Measurements from ENCODE around the gene TNFRSF21. TPM values are rescaled to one million over a fixed set of nuclear protein-coding genes. Genes with fewer than 3 reads are reported as not detected.

Gene TNFRSF21
- polyA plus RNA-seq, 1 donor from 2014 or later, result 13.0 TPM

- H3K4me2 ChIP-seq (ENCODE audit: low read length), result no peak overlapping the region
- no peaks in the 10 kb centered on the region for H3K79me2 ChIP-seq (replicated peaks; ENCODE audit: insufficient read depth, low read length)
- H3F3A ChIP-seq (ENCODE audit: insufficient read depth, low read length, poor library complexity, severe bottlenecking), result no peaks in the 10 kb centered on the region
- no peak overlapping the region for H3K4me3 ChIP-seq (ENCODE audit: low read length)
- no peaks in the 10 kb centered on the region for H3K36me3 ChIP-seq (ENCODE audit: insufficient read depth, low read length)
- H3K9ac ChIP-seq (ENCODE audit: low read length), result no peak overlapping the region
- no peaks in the 10 kb centered on the region for H3K9me3 ChIP-seq (ENCODE audit: low read length)
- no peak for TF ChIP-seq EZH2 (IDR thresholded peaks at IDR 0.05; ENCODE audit: borderline replicate concordance, insufficient read depth, low read length, poor library complexity, severe bottlenecking)
- TF ChIP-seq RAD21 (conservative IDR thresholded peaks at IDR 0.05), result no peak
- no peak for TF ChIP-seq EP300 (conservative IDR thresholded peaks at IDR 0.05; ENCODE audit: poor library complexity, severe bottlenecking)
- no peak for TF ChIP-seq REST (IDR thresholded peaks at IDR 0.05; ENCODE audit: borderline replicate concordance)
- TF ChIP-seq TAF1 (IDR thresholded peaks at IDR 0.05; ENCODE audit: low read depth), result no peak
- no peak for TF ChIP-seq SMC3 (conservative IDR thresholded peaks at IDR 0.05; ENCODE audit: poor library complexity)
- TF ChIP-seq MXI1 (conservative IDR thresholded peaks at IDR 0.05; ENCODE audit: poor library complexity, severe bottlenecking), result no peak
- no peak for TF ChIP-seq POLR2AphosphoS5 (IDR thresholded peaks at IDR 0.05)
- no peaks in the 10 kb centered on the region for H4K20me1 ChIP-seq (ENCODE audit: insufficient read depth)
- H3K27me3 ChIP-seq (ENCODE audit: insufficient read depth, low read depth, low read length), result no peaks in the 10 kb centered on the region
- H3K9me2 ChIP-seq (ENCODE audit: insufficient read depth, low read length), result no peaks in the 10 kb centered on the region
- H3K27ac ChIP-seq (ENCODE audit: low read length), result no peak overlapping the region
- H2AFZ ChIP-seq (ENCODE audit: low read depth, low read length), result no peak overlapping the region
Measured at GRCh38 chr6:47203938-47204611, 105.6 kb downstream of the TNFRSF21 start.

GRCh38 chr6:47203266-47203937, 106.3 kb downstream of the TNFRSF21 start:
- Histone ChIP-seq H3K36me3 (ENCODE audit: insufficient read depth, low read length) (no peaks in the 10 kb centered on the region), H3F3A (ENCODE audit: insufficient read depth, low read length, poor library complexity, severe bottlenecking) (no peaks in the 10 kb centered on the region), H3K4me3 (ENCODE audit: low read length) (no peak overlapping the region), H3K4me2 (ENCODE audit: low read length) (no peak overlapping the region), H3K9me2 (ENCODE audit: insufficient read depth, low read length) (no peaks in the 10 kb centered on the region), H3K9me3 (ENCODE audit: low read length) (no peaks in the 10 kb centered on the region), H3K9ac (ENCODE audit: low read length) (no peak overlapping the region), H3K27me3 (ENCODE audit: insufficient read depth, low read depth, low read length) (no peaks in the 10 kb centered on the region), H3K27ac (ENCODE audit: low read length) (no peak overlapping the region), H3K79me2 (replicated peaks; ENCODE audit: insufficient read depth, low read length) (no peaks in the 10 kb centered on the region), H4K20me1 (ENCODE audit: insufficient read depth) (no peaks in the 10 kb centered on the region), H2AFZ (ENCODE audit: low read depth, low read length) (no peak overlapping the region)
- TF ChIP-seq POLR2AphosphoS5 (IDR thresholded peaks at IDR 0.05) (no peak), EP300 (conservative IDR thresholded peaks at IDR 0.05; ENCODE audit: poor library complexity, severe bottlenecking) (no peak), CTCF (IDR thresholded peaks at IDR 0.05; ENCODE audit: poor library complexity, severe bottlenecking) (no peak), SMC3 (conservative IDR thresholded peaks at IDR 0.05; ENCODE audit: poor library complexity) (no peak), EZH2 (IDR thresholded peaks at IDR 0.05; ENCODE audit: borderline replicate concordance, insufficient read depth, low read length, poor library complexity, severe bottlenecking) (no peak), TAF1 (IDR thresholded peaks at IDR 0.05; ENCODE audit: low read depth) (no peak), REST (IDR thresholded peaks at IDR 0.05; ENCODE audit: borderline replicate concordance) (no peak), RAD21 (conservative IDR thresholded peaks at IDR 0.05) (no peak), MXI1 (conservative IDR thresholded peaks at IDR 0.05; ENCODE audit: poor library complexity, severe bottlenecking) (no peak)

Data from neural cell (in vitro differentiated cells).